HG03432 (cell line): ENCODE data around the gene DDC.
A peak's percentile ranks its signal among the peaks of the same experiment; 100 is the strongest.

Experiments
- ATAC-seq: cut with Tn5 transposase; IDR thresholded peaks from one replicate; pipeline ENCODE4 v1.9.1; 2021; ENCODE audit warnings: mild to moderate bottlenecking, moderate library complexity; ENCODE audit not compliant: unreplicated experiment

Gene DDC

DNA sequence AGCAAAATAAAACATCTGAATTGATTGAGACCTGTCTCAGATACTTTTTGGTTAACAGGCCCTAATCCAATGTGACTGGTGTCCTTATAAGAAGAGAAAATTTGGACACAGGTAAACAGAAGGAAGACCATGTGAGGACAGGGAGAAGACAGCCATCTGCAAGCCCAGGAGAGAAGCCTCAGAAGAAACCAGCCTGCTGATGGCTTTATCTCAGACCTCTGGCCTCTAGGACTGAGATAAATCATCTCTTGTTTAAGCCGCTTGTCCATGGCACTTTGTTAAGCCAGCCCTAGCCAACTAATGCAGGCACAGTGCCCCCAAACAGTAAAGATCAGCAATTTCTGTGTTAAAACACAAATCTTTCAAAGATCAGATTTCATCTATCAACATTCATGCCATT is 73.3 kb downstream of the DDC start:
- no peak for ATAC-seq

GRCh38 chr7:50491209-50491608 is 74.0 kb downstream of the DDC start:
- no peak for ATAC-seq

DNA sequence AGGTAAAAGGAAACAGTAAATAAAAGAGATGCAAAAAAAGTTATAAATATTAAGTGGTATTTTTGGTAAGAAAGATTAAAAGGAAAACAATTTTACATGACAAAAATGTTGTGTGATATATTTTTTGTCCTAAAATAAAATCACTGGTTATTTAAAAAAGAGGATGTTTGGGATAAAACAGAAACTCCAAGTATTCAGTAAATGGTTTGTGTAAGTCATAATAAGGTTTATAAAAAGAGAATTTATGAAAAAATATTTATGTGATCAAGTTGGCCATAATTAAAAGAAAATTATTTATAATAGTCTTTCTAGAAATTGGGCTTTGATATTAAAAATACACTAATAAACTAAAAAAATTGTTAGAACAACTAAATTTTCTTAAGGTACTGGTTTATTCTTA is 76.8 kb downstream of the DDC start:
- no peak for ATAC-seq

GRCh38 chr7:50486512-50486911 is 78.7 kb downstream of the DDC start:
- ATAC-seq: no peak

- no peak for ATAC-seq
Observed at GRCh38 chr7:50481867-50482266, 83.3 kb downstream of the DDC start.

GRCh38 chr7:50480797-50481196 is 84.4 kb downstream of the DDC start:
- ATAC-seq: no peak

DNA sequence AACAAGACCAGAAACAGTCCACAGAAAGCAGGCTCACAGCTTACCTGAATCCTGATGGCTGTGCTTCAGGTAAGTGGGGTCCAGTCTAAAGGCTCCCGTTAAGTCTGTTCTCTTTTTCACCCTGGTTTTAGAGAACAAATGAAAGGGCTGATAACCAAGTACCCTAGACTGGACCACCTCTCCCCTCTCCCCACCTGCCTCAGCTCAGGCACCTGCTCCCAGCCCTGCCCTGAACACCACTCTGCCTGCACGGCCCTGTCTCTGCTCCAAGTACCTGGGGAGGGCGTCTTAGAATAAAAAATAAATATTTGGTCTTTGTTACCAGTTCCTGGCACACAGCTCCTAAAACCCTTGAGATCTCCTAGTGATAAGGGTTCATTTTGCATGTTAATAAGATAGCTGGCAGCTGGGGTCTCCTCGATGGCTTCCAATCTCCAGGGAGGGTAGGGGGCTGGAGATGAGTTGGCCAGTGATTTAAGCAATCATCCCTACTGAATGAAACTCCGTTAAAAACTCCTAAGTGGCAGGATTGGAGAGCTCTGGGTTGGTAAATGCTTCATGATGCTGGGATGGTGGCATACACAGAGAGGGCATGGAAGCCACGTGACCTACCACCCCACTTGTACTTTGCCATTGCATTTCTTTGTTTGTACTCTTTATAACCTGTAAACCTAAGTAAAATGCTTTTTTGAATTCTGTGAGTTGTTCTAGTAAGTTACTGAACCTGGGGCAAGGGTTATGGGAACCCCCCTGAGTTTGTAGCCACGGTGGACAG is 85.3 kb downstream of the DDC start:
- ATAC-seq: no peak

DNA sequence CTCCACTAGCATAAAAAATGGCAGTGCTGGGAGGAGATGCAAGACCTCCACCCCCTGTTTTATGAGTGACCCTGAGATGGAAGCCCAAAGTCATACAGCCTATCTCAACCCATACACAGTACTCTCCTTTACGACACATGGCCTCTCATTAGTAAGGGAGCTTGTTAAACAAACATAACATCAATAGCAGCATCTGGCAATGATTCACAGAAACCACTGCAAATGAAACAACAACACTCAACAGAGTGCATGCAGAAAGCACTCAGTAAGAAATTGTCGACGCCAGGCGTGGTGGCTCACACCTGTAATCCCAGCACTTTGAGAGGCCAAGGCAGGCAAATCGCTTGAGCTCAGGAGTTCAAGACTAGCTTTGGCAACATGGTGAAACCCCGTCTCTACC is 87.6 kb downstream of the DDC start:
- ATAC-seq: no peak

DNA sequence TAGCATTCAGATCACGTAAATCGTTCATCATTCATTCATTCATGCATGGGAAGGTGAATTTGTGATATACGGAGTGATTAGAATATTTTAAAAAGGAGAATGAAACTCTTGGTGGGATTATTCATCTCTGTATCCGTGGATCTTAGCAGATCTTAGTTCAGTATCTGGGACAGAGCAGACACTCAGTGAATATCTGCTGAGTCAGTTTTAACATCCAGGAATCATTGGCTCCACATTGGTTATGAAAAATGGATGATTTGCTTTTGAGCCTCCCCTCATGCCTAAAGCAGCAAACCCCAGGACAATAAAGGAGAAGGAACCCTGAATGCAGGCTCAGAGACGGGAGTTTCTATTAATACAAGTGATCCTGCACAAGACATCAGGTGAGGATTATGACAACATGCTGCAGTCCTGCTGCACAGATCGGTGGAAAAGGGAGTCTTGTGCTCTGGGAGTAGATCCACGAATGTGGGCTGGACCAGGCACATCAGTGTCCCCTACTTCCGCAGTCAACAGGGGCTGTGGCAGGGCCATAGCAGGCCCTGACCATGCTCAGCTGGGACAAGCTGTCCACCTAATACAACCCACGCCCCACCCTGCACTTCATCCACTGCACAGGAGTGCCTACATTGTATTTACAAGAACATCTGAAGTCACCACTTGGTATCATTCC is 88.1 kb downstream of the DDC start:
- ATAC-seq: no peak

DNA sequence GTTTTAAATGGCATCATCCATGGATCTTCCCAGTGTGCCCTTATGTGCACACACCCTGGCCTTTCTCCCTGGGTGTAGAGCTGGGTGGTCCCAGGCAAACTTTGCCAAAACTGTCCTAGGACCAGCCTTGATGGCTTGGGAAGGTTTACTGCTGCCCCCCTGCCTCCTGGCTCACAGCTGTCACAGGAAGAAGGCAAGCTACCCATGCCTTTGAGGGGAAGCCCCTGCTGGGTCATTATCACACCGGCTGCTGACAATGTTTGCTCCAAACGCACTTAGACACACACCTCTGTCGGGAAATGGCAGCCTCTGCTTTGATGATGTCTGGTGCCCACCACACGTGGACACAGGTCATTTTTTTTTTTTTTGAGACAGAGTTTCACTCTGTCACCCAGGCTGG is 89.9 kb downstream of the DDC start:
- peak; percentile 75 for ATAC-seq

DNA sequence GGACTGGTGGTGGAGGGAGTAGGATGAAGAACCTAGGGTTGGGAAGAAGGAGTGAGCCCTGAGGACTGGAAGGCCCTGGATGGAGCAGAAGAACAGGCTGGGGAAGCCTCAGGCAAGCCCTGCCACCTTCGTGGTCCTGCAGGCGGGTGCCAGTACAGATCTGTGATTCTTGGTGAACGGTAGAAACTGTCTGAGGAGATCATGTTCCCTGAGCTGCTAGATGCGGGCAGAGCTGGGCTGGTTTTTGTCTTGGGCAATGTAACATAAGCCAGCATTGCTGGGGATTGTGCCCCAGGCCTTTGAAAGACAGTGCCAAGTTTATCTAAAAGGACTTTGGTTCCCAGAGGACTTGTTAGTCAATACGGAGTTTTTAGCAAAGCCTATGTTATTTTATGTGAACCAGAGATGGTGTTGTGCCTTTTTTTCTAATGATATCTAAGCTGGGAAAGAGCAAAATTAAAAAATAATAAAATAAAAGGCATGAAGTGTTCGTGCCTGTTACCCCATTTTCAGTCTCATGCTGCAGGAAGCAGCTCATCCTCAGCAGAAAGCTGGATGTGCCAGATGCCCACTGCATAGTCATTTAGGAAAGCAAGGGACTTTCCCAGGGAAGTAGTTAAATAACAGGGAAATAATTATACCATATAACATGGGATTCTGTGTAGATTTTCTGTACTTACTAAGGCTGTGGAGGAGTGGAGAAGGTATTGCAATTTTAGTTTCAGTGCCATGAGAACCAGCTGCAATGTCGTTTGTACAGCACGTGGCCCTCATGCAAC is 90.6 kb downstream of the DDC start:
- no peak for ATAC-seq

GRCh38 chr7:50473531-50473930 is 91.7 kb downstream of the DDC start:
- ATAC-seq: no peak

DNA sequence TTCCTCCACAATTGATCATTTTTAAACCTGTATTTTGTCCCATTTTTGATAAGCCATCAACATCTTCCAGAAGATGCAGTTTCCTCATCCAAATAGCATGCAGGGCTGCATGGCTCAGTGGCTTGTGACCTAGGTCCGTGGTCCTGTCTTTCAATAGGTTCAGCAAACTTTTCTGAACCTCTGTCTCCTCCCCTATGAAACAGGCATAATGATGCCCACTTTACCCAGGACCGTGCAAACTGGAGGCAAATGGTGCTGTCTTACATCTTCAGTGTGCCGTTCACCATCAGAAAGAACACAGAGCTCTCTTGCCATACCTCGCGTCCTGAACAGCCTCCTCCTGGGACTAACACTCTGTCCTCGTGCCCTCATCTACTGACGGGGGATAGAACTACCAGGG is 92.8 kb downstream of the DDC start:
- ATAC-seq: no peak

DNA sequence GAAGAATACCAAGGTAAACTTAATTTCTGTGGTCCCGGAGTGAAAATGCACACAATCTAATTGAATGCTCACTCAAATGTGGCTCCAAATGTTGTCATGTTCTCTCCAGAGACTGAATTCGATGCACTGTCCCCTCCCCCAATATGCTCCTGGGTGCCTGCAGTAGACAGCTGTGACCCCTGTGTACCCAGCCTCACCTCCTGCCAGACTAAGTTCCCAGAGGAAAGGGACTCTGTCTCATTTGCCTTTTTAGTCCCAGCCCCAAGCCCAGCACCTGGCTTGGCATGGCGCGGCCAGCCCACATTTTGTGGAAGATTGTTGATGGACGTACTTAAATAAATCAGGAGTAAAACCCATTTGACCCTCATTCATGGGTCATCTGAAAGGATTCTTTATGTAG is 93.2 kb downstream of the DDC start:
- no peak for ATAC-seq

DNA sequence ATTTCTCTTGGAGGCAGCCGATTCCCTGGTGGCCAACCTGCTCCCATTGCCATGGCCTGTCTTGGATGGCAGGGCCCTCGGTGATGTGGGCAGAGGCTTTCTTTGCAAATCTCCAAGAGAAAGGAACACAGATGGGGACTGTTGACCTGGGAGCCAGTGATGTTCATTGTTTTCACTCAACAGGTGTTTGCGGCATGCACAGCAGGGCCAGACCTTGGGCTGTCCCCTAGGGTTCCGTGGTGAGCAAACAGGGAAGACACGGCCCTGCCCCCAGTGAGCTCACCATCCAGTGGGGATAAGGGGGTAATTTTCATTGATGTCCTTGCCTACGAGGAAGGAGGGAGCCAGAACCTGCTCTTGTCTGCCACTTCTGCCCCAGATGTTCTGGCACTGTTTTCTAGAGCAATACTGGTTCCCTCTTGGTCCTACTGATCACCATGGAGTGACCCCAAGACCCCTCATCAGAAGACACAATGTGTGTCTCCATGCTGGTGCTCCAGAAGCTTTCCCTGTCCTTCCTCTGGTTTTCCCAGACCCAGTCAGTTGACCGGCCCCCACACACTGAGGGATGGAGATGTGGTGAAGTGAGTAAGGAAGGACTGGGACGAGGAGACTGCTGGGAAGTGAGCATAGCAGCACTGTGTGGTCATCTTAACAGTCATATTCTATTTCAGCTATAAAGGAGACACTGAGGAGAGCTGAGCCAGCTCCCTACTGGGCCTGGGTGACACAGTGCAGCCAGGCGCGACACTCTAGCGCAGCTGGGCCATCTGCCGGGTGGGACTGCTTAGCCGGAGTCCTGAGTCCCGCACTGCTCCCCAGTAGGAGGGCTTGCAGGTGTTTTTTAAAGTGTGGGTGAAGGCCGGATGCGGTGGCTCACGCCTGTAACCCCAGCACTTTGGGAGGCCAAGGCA is 94.7 kb downstream of the DDC start:
- no peak for ATAC-seq

GRCh38 chr7:50469181-50469580 is 96.0 kb downstream of the DDC start:
- no peak for ATAC-seq

GRCh38 chr7:50467817-50468610 is 97.2 kb downstream of the DDC start:
- ATAC-seq: peak; percentile 91

DNA sequence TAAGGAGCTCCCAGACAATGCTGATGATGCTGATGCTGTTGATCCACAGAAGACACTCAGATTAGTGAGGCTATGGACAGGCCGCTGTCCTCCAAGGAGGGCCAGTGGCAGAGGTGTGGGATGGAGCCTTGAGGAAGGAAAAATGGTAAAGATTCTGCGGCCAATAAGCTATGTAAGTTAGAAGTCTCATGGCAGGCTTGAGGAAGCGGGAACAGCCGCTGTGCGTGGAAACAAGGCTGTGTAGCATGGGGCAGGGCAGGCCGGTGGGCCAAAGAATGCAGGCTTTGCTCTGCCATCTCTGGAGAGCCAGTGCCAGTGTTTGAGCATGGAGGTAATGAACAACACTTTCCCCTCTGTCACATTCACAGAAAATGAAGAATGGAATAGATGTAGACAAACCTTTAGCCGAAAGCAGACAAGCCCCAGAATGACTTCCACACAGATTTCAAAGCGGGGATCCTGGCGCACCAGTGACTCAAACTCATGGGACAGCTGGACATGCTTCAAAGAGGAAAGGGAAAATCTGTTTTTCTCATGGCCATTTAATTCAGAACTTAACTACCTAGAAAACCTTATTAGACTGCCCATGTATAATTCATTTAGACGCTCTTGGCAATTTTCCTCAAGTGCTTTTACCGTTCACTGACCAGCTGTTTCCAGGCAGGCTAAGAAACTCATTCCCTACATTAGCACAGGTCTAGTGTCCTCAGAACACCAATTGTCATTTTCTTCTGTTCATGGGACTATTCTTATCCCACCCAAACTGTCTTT is 98.2 kb downstream of the DDC start:
- ATAC-seq: no peak

DNA sequence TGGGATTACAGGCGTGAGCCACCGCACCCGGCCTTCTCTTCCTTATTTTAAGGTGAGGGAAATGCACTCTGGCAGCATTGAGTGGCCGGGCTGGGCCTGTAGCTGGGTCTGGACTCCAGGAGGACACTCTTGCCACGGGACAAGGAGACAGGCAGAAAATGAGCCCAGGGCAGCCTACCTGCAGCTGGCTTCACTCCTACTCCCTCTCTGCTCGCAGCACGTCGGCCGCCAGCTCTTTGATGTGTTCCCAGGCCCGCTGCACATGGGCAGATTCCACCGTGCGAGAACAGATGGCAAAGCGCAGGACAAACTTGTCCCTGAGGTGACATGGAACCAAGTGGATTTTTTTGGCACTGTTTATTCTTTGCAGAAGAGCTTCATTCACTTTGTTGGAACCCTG is 102.2 kb downstream of the DDC start:
- ATAC-seq: no peak
